Calu3 (cell line): ENCODE data around the gene CDT1. TPM values are rescaled to one million over a fixed set of nuclear protein-coding genes. Genes with fewer than 3 reads are reported as not detected.
"Not testable (repeated sequence)": the region's sequence is repeated elsewhere in the genome, so short reads cannot be mapped to it uniquely, and the experiment has no call there.

ENCODE experiments used
- BruUV-seq: library from RNA; stranded (reverse); fragments of 400-500 nt; replicated peaks from 2 replicates; lab custom pipeline; 2021; lab: Mats Ljungman, UMichigan
- CTCF ChIA-PET: fragments of 300-600 bp; sonication (Branson Sonifier 250); formaldehyde crosslinking; loops from one replicate; lab custom pipeline; 2022; ENCODE audit warnings: antibody characterized with exemption; lab: Charles Lee
- DNase-seq: peaks from one replicate; pipeline ENCODE4 v3.0.0; 2022
- H3K27ac Mint-ChIP-seq: one replicate; pipeline ENCODE4 v1.8.0; 2022; ENCODE audit warnings: mixed read lengths; ENCODE audit not compliant: unreplicated experiment
- H3K27me3 Mint-ChIP-seq: one replicate; pipeline ENCODE4 v1.8.0; 2022; ENCODE audit warnings: mixed read lengths; ENCODE audit not compliant: unreplicated experiment
- H3K36me3 Mint-ChIP-seq: one replicate; pipeline ENCODE4 v1.8.0; 2022; ENCODE audit warnings: mild to moderate bottlenecking, moderate library complexity, mixed read lengths; ENCODE audit not compliant: insufficient read depth, unreplicated experiment
- H3K4me1 Mint-ChIP-seq: one replicate; pipeline ENCODE4 v1.8.0; 2022; ENCODE audit warnings: mild to moderate bottlenecking, low read depth, mixed read lengths; ENCODE audit not compliant: unreplicated experiment
- H3K4me3 Mint-ChIP-seq: one replicate; pipeline ENCODE4 v1.8.0; 2022; ENCODE audit warnings: mild to moderate bottlenecking, low read depth, moderate library complexity, mixed read lengths; ENCODE audit not compliant: unreplicated experiment
- H3K9me3 Mint-ChIP-seq: one replicate; pipeline ENCODE4 v1.8.0; 2022; ENCODE audit warnings: low read depth, mixed read lengths; ENCODE audit not compliant: unreplicated experiment
- CTCF ChIP-seq: fragments of 200-600 bp; IDR thresholded peaks from one replicate; pipeline ENCODE4 v1.8.0; 2022; ENCODE audit warnings: antibody characterized with exemption; ENCODE audit not compliant: unreplicated experiment
- intact Hi-C: fragments of 100-400 bp; cut with micrococcal nuclease; formaldehyde crosslinking; loops from one replicate; pipeline ENCODE4 v1.10.0; 2022; ENCODE audit not compliant: unreplicated experiment
- total RNA-seq: library from RNA; stranded (reverse); gene quantifications from 2 replicates; pipeline ENCODE4 v1.2.3, GENCODE V29; 2022

The CDT1 gene
- total RNA-seq, 1 experiment from 2014 or later: 74.8 TPM

- TF ChIP-seq CTCF: no peak
- Mint-ChIP-seq H3K27ac (no peak overlapping the region), H3K9me3 (no peaks in the 10 kb centered on the region), H3K4me3 (no peak overlapping the region), H3K27me3 (peaks cover 11% of the 10 kb centered on the region), H3K4me1 (peaks cover 13% of the 10 kb centered on the region), H3K36me3 (peaks cover 35% of the 10 kb centered on the region)
- BruUV-seq: no TSS peak
- intact Hi-C loops: no loop called here
- CTCF ChIA-PET: interaction anchor here (0.6 to 0.7 kb wide), 2 partner anchors 50 to 66 kb away, joined by 3 read pairs; no protein-coding TSS in a partner anchor
- DNase-seq: no peak
These were observed 15.8 kb upstream of the CDT1 start for GRCh38 chr16:88787579-88788314.

GRCh38 chr16:88788749-88789148 lies 14.8 kb upstream of the CDT1 start:
- H3K27ac Mint-ChIP-seq, H3K4me1 Mint-ChIP-seq, DNase-seq, intact Hi-C loops, H3K9me3 Mint-ChIP-seq, H3K4me3 Mint-ChIP-seq, BruUV-seq, CTCF ChIA-PET: not testable (repeated sequence)
- peaks cover 25% of the 10 kb centered on the region for H3K36me3 Mint-ChIP-seq
- peaks cover 20% of the 10 kb centered on the region for H3K27me3 Mint-ChIP-seq

- no TSS peak for BruUV-seq
- no peak for TF ChIP-seq CTCF
- CTCF ChIA-PET: no interaction called here
- intact Hi-C loops: no loop called here
- Mint-ChIP-seq H3K4me1 (no peaks in the 10 kb centered on the region), H3K4me3 (no peak overlapping the region), H3K27me3 (peaks cover 20% of the 10 kb centered on the region), H3K36me3 (peaks cover 17% of the 10 kb centered on the region), H3K9me3 (no peaks in the 10 kb centered on the region), H3K27ac (no peak overlapping the region)
- no peak for DNase-seq
These were observed 14.0 kb upstream of the CDT1 start for GRCh38 chr16:88789594-88789993.

GRCh38 chr16:88790312-88791211 lies 13.0 kb upstream of the CDT1 start:
- Mint-ChIP-seq H3K4me1 (no peaks in the 10 kb centered on the region), H3K36me3 (peaks cover 7% of the 10 kb centered on the region), H3K9me3 (no peaks in the 10 kb centered on the region), H3K27ac (no peak overlapping the region), H3K4me3 (no peak overlapping the region), H3K27me3 (peaks cover 20% of the 10 kb centered on the region)
- intact Hi-C loops: no loop called here
- BruUV-seq: no TSS peak
- no peak for TF ChIP-seq CTCF
- DNase-seq: no peak
- CTCF ChIA-PET: no interaction called here
